Colon (tissue), 2 donors: ENCODE results near the gene VPS50.

Experiments used
- FAIRE-seq: peaks from 2 replicates; lab custom pipeline; 2012; peaks lifted over from hg19 to GRCh38; lab: Jason Lieb, UNC
- donor health status: control.
- donor health status: control.

The VPS50 gene

GRCh38 chr7:93409324-93409723, 177.2 kb downstream of the VPS50 start:
- no peak for FAIRE-seq
